GM12874 (cell line): Measurements from ENCODE around the gene RNF44.

Source experiments
- CTCF ChIP-seq: IDR thresholded peaks from 2 replicates; pipeline ENCODE4 v1.5.1; 2011; ENCODE audit warnings: low read depth, mild to moderate bottlenecking, control low read depth, low read length, moderate library complexity; ENCODE audit not compliant: insufficient read depth

Gene RNF44

GRCh38 chr5:176524138-176524537 lies 13.1 kb downstream of the RNF44 start:
- no peak for TF ChIP-seq CTCF

- TF ChIP-seq CTCF: no peak
Measured at GRCh38 chr5:176521699-176522263, 15.4 kb downstream of the RNF44 start.

GRCh38 chr5:176521286-176521685 lies 15.9 kb downstream of the RNF44 start:
- TF ChIP-seq CTCF: no peak

- no peak for TF ChIP-seq CTCF
Measured at GRCh38 chr5:176519810-176520720, 17.1 kb downstream of the RNF44 start.

- TF ChIP-seq CTCF: no peak
Measured at GRCh38 chr5:176517053-176517661, 20.0 kb downstream of the RNF44 start.

- TF ChIP-seq CTCF: no peak
Measured at GRCh38 chr5:176515396-176515795, 21.8 kb downstream of the RNF44 start.

- no peak for TF ChIP-seq CTCF
Measured at GRCh38 chr5:176514244-176514950, 22.8 kb downstream of the RNF44 start.
